GM12878 (cell line): ENCODE results near the gene SSNA1. TPM values are rescaled to one million over a fixed set of nuclear protein-coding genes. Genes with fewer than 3 reads are reported as not detected.

Experiments
- ATAC-seq: fragments of 200-7000 bp; cut with Tn5 transposase; 3 replicates; pipeline ENCODE4 v1.9.1; 2020; ENCODE audit warnings: mild to moderate bottlenecking, moderate library complexity
- BruUV-seq: library from RNA; stranded (reverse); fragments of 400-500 nt; replicated peaks from 2 replicates; lab custom pipeline; 2021; lab: Mats Ljungman, UMichigan
- CTCF ChIA-PET: fragments of 300-600 bp; sonication (Branson Sonifier 250); formaldehyde crosslinking; extraction: SDS; loops from one replicate; lab custom pipeline; 2021; ENCODE audit warnings: inconsistent platforms; lab: Yijun Ruan, JAX
- POLR2A ChIA-PET: fragments of 350-600 bp; formaldehyde crosslinking; extraction: SDS; loops from one replicate; lab custom pipeline; 2021; ENCODE audit warnings: inconsistent platforms; lab: Charles Lee
- RAD21 ChIA-PET: fragments of 300-600 bp; sonication (Branson Sonifier 250); formaldehyde crosslinking; loops from one replicate; lab custom pipeline; 2023; ENCODE audit warnings: antibody characterized with exemption; ENCODE audit not compliant: unreplicated experiment; lab: Charles Lee
- SMC1A ChIA-PET: fragments of 300-600 bp; sonication (Branson Sonifier 250); formaldehyde crosslinking; loops from one replicate; lab custom pipeline; 2023; ENCODE audit not compliant: unreplicated experiment, uncharacterized antibody; lab: Charles Lee
- DNase-seq: peaks from one replicate; pipeline ENCODE4 v3.0.0-alpha.2; 2011; ENCODE audit warnings: low read depth, low spot score
- FAIRE-seq: peaks from 3 replicates; lab custom pipeline; 2011; peaks lifted over from hg19 to GRCh38; lab: Jason Lieb, UNC
- H2AFZ ChIP-seq: 2 replicates; pipeline ENCODE4 v1.6.0; 2011; ENCODE audit warnings: low read depth, low read length, control low read depth; ENCODE audit not compliant: control insufficient read depth
- H3K27ac ChIP-seq: 2 replicates; pipeline ENCODE4 v1.5.1; 2011; ENCODE audit warnings: control low read depth; ENCODE audit not compliant: control insufficient read depth, insufficient read depth
- H3K27me3 ChIP-seq, 2 experiments: replicated peaks in 1 of 2; 2 replicates each; pipeline versions ENCODE4 v1.6.0 to v1.6.1; 2011; ENCODE audit warnings: low read length in 1 of 2; ENCODE audit not compliant: control insufficient read depth in 2 of 2, insufficient read depth in 2 of 2
- H3K36me3 ChIP-seq, 2 experiments: 2 replicates each; pipeline ENCODE4 v1.5.1; 2011; ENCODE audit warnings: low read length in 1 of 2; ENCODE audit not compliant: control insufficient read depth in 2 of 2, insufficient read depth in 2 of 2
- H3K4me1 ChIP-seq: 2 replicates; pipeline ENCODE4 v1.6.1; 2011; ENCODE audit warnings: mild to moderate bottlenecking, low read length, moderate library complexity, mixed read lengths; ENCODE audit not compliant: control insufficient read depth, insufficient read depth
- H3K4me2 ChIP-seq: 2 replicates; pipeline ENCODE4 v1.6.0; 2011; ENCODE audit warnings: control low read depth; ENCODE audit not compliant: control insufficient read depth, insufficient read depth
- H3K4me3 ChIP-seq: fragments of 200-600 bp; sonication (generic); 2 replicates; pipeline ENCODE4 v1.5.1; 2016
- H3K79me2 ChIP-seq: 2 replicates; pipeline ENCODE4 v1.6.0; 2011; ENCODE audit warnings: low read length; ENCODE audit not compliant: control insufficient read depth, insufficient read depth
- H3K9ac ChIP-seq: 2 replicates; pipeline ENCODE4 v1.8.0; 2011; ENCODE audit warnings: low read length, control low read depth, mixed read lengths; ENCODE audit not compliant: control insufficient read depth, insufficient read depth
- H3K9me3 ChIP-seq: replicated peaks from 3 replicates; pipeline ENCODE4 v1.5.1; 2011; ENCODE audit warnings: mild to moderate bottlenecking, low read length; ENCODE audit not compliant: control insufficient read depth, insufficient read depth
- H4K20me1 ChIP-seq: 2 replicates; pipeline ENCODE4 v1.6.0; 2011; ENCODE audit not compliant: control insufficient read depth, insufficient read depth
- PRDM15 ChIP-seq: fragments of 450-650 bp; formaldehyde crosslinking; IDR thresholded peaks from 2 replicates; pipeline ENCODE4 v1.4.0; 2020; ENCODE audit warnings: mild to moderate bottlenecking, moderate library complexity
- SUZ12 ChIP-seq: fragments of 200-600 bp; sonication (generic); IDR thresholded peaks from one replicate; pipeline ENCODE4 v1.6.1; 2018; ENCODE audit warnings: antibody characterized with exemption, mild to moderate bottlenecking; ENCODE audit not compliant: unreplicated experiment
- WGBS: methylation state at CpG from one replicate; pipeline ENCODE4 v1.1.6; 2016; ENCODE audit warnings: low lambda C conversion rate; ENCODE audit not compliant: insufficient replicate concordance, insufficient coverage; ENCODE audit errors: missing lambda C conversion rate; 5-methylcytosine and 5-hydroxymethylcytosine counted together
- in situ Hi-C: fragments of 300-500 bp; cut with MboI; formaldehyde crosslinking; loops from 9 replicates; pipeline ENCODE4 v1.14.3; 2018; ENCODE audit warnings: mixed read lengths
- intact Hi-C: fragments of 100-400 bp; cut with micrococcal nuclease; formaldehyde crosslinking; loops from one replicate; pipeline ENCODE4 v1.14.2; 2022; ENCODE audit not compliant: unreplicated experiment
- polyA plus RNA-seq, 11 experiments: library from polyadenylated mRNA; depleted of rRNA in 4 of 11; unstranded in 6 of 11; stranded (reverse) in 5 of 11; fragments of >200 nt; fragmentation: Nextera tagmentation in 4 of 11; fragmentation: Illumina TruSeq in 1 of 11; extraction: Ambion mirVana in 4 of 11; extraction: Trizol in 1 of 11; gene quantifications; 1 replicate in 1 of 11; 2 replicates in 10 of 11; pipeline versions ENCODE4 v1.2.1 to v1.2.3, GENCODE V29; 2011 to 2016; ENCODE audit warnings: inconsistent platforms in 2 of 11, missing spikeins in 2 of 11, low read depth in 1 of 11
- total RNA-seq, 4 experiments: library from RNA; depleted of rRNA in 3 of 4; stranded (reverse); fragments of >200 nt in 3 of 4; fragmentation: Illumina TruSeq in 1 of 4; extraction: Trizol in 1 of 4; gene quantifications; 2 replicates each; pipeline versions ENCODE4 v1.2.1 to v1.2.3, GENCODE V29; 2013 to 2021
- TF ChIP-seq, protein P1 (sequence below): IDR thresholded peaks from 2 replicates; pipeline ENCODE4 v1.6.1; 2011; ENCODE audit warnings: borderline replicate concordance, low read depth, mild to moderate bottlenecking, moderate library complexity, mixed read lengths, low read length; ENCODE audit not compliant: insufficient read depth; ENCODE audit errors: extremely low read length

The SSNA1 gene
- total and polyA plus RNA-seq, 10 of the 15 experiments (the other 5 are each of a cell fraction or from before 2014, with no cell fraction given) = 0.63 to 139 (median 78.0) TPM

DNA sequence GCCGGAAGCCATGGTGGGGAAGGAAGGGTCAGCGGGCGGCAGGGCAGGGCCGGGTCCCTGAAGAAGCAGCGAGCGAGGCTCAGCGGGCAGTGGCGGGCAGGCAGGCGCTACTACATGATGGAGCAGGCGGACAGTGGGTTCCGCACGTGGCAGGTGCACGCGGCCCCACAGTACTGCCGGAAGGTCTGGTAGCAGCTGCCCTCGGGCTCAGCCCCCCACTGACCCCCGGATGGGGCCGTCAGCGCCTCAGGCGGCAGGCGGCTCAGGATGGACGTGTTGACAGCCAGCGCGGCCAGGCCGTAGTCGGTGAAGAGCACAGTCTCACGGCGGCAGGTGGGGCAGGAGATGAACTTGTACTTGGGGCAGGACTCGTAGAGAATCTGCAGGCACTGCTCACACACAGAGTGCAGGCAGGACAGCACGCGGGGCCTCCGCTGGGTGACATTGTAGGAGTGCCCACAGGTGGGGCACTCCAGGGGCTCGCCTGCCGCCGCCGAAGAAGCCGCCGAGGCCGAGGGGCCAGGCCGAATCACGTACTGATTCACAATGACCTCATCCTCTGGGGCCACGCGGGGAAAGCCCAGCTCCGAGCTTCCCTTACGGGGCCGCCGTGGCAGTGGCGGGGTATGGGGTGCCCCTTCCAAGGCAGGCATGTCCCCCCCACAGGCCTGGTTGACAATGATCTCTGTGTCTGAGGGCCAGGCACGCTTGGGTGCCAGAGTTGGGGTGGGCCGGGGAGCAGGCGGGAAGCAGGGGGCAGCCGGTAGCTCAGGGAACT, 32.0 kb downstream of the SSNA1 start:
- H3K4me1 ChIP-seq = peaks cover 16% of the 10 kb centered on the region
- RAD21 ChIA-PET = interaction anchor here (0.7 kb wide), 1 partner anchor 170 kb away, joined by 3 read pairs; no protein-coding TSS in a partner anchor
- in situ Hi-C loops (no loop called here), intact Hi-C loops (loop anchor here (5.0 to 10.0 kb wide), 2 partner anchors 33 to 176 kb away; partner anchors contain the start of genes ANAPC2, NPDC1 and SSNA1)
- CTCF ChIA-PET = no interaction called here
- H3K27me3 ChIP-seq = no peaks in the 10 kb centered on the region
- ATAC-seq = no peak
- H3K4me2 ChIP-seq = no peak overlapping the region
- BruUV-seq = TSS peak; percentile 77
- H2AFZ ChIP-seq = no peak overlapping the region
- SMC1A ChIA-PET = interaction anchor here (0.5 to 1.1 kb wide), 2 partner anchors 18 to 102 kb away, joined by 3 read pairs; no protein-coding TSS in a partner anchor
- H3K79me2 ChIP-seq = no peaks in the 10 kb centered on the region
- no peak for DNase-seq
- POLR2A ChIA-PET = interaction anchor here (5.5 kb wide), 1 partner anchor 16 kb away, joined by 68 read pairs; the partner anchor contains the start of genes NDOR1, TMEM203 and TPRN
- H3K9me3 ChIP-seq = no peaks in the 10 kb centered on the region
- 88% methylated on average over 50 of the region's 52 CpGs for WGBS
- no peak overlapping the region for H3K9ac ChIP-seq
- H3K4me3 ChIP-seq = no peak overlapping the region
- H3K27ac ChIP-seq = no peak overlapping the region
- no peak for FAIRE-seq
- TF ChIP-seq SUZ12 = no peak
- no peak for TF ChIP-seq PRDM15 (CRISPR knock-in tag)
- TF ChIP-seq, protein P1, sequence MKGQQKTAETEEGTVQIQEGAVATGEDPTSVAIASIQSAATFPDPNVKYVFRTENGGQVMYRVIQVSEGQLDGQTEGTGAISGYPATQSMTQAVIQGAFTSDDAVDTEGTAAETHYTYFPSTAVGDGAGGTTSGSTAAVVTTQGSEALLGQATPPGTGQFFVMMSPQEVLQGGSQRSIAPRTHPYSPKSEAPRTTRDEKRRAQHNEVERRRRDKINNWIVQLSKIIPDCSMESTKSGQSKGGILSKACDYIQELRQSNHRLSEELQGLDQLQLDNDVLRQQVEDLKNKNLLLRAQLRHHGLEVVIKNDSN = no peak
- H4K20me1 ChIP-seq = no peaks in the 10 kb centered on the region
- peaks cover 0 to 2% of the 10 kb centered on the region in 2 experiments; a peak in 1 of 4 replicates for H3K36me3 ChIP-seq
